HG02973 (cell line): ENCODE data around the gene DBP.
A peak's percentile ranks its signal among the peaks of the same experiment; 100 is the strongest.
"Not testable (repeated sequence)": the region's sequence is repeated elsewhere in the genome, so short reads cannot be mapped to it uniquely, and the experiment has no call there.

ENCODE experiments used
- ATAC-seq: cut with Tn5 transposase; IDR thresholded peaks from one replicate; pipeline ENCODE4 v1.9.1; 2021; ENCODE audit warnings: moderate library complexity; ENCODE audit not compliant: unreplicated experiment

Gene DBP

DNA sequence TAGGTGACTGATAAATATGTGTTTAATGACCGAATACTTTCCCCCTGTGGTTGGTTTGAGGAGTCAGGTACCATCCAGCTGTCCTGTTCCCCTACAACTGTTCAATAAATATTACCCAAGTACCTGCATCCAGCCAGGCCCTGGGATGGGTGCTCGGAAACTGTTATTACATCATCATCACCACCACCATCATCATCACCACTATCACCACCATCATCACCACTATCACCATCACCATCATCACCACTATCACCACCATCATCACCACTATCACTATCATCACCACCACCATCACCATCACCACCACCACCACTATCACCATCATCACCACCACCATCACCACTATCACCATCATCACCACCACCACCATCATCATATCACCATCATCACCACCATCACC is 31.6 kb upstream of the DBP start:
- ATAC-seq: no peak

DNA sequence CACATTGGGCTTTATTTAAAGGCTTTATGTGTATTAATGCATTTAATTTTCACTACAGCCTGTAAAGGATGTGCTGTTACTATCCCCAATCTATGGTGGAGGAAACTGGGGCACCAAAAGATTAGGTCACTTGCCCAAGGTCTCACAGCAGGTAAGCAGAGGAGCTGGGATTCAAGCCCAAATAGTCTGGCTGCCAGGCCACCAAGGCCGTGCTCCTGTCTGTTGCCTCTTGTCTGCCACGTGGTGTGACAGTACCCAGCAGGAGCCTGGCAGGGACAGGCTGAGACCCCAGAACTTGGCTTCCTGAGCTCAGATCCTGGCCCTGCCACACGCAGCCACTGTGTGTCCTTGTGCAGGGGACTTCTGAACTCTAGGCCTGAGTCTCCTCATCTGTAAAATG is 31.2 kb upstream of the DBP start:
- ATAC-seq: no peak

DNA sequence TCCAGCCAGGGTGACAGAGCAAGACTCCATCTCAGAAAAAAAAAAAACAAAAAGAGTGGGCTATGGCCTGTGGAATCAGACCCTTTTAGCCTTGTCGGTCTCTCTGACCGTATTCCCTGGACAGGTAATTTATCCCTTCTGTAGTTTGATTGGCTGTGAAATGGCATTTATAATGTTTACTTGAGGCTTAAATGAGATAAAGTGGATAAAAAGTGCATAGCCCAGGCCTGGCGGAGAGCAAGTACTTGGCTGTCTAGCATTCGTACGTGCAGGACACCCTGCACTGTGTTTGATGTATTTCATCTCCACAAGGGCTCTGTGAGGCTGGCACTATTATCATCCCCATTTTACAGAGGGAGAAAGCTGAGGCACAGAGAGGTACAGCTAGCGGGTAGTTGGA is 28.6 kb upstream of the DBP start:
- no peak for ATAC-seq

DNA sequence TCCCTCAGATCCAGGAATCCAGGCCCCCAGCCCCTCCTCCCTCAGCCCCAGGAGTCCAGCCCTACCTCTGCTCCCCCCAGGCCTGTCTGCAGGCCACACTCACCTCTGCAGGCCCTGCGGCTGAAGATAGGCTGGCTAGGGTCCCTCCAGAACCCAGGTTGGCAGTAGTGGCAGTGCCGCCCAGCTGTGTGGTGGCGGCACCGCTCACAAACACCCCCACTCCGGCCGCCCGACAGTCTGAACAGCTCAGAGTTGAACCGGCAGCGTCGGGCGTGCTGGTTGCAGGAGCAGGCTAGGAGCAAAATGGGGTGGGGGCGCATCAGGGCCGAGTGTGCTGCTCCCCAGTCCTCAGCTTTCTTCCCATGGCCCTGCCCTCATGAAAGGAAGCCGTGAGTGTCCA is 27.3 kb upstream of the DBP start:
- no peak for ATAC-seq

DNA sequence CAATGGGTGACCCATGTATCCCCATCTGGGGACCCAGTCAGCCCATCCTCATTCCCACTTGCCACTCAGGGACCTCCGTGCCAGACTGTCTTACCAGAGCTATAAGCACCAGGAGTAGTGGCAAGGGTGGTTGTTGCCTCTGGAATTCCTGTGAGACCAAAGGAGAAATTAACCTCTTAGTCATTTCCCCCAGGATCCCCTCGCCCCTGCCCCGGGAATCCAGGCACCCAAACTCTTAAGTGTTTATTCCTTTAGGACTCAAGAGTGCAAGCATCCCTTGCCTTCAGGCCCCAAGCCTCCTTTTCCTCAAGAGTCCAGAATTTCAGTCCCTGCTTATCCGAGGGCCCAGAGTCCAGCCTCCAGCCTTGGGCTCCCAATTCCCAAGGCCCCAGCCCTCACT is 26.5 kb upstream of the DBP start:
- ATAC-seq: no peak

DNA sequence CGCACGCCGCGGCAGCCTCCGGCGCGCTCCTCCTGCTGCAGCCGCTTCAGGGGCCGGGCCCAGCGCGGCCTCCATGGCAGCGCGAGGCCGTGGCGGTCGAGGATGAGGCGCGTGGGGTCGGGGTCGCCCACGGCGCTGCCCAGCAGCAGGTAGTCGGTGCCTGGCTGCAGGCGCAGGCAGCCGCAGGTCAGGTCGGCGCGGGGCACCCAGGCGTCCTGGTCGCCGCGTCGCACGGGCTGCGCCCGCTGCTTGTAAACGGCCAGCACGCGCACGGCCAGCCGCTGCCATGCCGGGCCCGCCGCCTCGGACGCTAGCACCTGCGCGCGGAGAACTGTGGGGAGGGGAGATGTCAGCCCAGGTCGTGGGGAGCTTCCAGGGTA is 24.5 kb upstream of the DBP start:
- no peak for ATAC-seq

DNA sequence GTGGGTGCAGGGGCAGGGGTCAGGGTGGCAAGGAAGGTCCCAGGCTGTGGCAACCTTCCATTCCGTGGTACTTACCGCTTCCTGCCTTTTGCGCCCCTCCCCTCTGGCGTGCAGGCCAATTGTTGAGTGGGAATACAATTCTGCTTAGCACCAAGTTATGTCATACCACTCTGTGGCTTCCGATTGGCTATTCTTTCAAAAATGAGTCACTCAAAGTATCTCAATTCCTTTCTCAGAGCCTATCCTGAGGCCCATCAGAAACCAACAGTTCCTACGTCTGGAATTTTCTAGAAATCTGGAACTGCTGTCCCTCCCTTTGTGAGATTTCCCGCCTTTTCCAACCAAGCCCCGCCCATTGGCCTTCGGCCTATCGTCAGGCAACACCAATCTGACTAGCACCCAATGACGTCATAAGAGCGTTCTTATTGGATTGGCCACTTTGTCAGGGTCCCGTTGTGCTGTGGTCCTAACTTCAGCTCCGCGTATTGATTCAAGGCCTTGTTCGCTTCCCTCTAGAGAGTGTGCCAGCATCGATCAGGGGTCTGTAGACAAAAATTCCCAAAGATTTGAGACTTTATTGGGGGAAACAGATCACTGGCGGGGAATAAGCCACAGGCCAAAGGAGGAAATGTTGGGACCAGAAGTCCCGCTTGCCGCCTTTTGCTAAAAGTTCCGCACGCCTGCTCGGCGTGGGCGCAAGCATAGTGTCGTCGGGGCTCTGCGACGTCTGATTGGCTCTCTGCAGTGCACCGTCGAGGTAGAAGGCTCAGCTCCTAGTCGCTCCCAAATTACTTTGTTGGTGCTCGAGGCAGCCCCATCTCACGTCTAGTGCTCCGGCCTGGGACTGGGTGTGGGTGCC is 23.9 kb upstream of the DBP start:
- peak; percentile 75 for ATAC-seq

DNA sequence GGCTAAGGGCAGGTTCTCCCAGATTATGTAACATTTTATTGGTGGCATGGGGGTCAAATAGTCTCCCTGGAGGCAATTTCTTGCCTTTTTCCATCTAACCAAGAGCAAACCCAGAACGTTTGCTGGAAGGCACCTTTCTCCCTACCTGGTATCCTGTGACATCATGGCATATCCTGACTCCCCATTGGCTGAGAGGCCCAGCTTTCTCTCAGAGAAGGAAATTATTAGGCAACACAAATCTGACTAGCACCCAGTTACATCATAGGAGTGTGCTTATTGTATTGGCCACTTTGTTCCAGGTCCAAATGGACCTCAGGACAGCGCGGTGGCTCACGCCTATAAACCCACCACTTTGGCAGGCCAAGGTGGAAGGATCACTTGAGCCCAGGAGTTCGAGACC is 22.6 kb upstream of the DBP start:
- no peak for ATAC-seq

DNA sequence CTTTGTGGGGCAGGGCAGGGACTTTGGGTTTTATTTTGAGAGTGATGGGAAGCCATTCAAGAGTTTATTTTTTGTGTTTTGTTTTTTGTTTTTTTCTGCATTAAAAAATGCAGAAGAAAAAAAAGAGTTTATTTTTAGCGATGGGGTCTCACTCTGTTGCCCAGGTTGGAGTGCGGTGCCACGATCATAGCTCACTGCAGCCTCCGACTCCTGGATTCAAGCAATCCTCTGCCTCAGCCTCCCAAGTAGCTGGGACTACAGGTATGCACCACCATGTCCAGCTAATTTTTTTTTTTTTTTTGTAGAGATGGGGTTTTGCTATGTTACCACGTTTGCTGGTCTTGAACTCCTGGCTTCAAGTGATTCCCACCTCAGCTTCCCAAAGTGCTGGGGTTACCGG is 21.3 kb upstream of the DBP start:
- no peak for ATAC-seq

DNA sequence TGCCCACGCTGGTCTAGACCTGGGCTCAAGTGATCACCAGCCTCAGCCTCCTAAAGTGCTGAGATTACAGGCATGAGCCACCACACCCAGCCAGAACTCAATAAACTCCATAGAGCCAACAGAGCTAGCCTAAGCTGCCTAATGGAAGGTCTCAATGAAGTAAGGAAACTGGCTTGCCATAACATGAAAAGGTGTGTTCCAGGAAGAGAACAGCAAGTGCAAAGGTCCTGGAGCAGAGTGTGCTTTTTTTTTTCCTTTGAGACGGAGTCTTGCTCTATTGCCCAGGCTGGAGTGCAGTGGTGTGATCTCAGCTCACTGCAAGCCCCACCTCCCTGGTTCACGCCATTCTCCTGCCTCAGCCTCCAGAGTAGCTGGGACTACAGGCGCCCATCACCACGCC is 20.6 kb upstream of the DBP start:
- not testable (repeated sequence) for ATAC-seq

DNA sequence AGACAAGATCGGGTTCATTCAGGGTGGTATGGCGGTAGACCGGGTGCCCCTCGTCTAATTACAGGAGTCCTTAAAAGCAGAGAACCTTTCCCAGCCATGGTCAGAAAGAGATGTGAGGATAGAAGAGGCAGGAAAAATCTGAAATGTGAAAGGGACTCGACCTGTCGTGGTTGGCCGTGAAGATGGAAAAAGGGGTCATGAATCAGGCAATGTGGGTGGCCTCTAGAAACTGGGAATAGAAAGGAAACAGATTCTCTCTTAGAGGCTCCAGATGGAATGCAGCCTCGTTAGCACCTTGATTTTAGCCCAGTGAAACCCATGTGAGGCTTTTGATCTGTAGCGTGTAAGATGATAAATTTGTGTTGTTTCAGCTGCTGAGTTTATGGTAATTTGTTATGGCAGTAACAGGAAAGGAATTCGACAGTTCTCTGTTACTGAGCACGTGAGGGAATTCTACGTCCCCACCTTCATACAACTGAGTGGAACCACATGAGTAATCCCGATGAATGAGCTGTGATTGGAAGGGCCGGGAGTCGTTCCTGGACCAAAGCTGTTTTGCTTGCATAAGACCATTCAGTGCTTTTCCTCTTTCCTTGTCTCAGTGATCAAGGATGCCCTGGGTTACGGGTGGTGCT is 19.8 kb upstream of the DBP start:
- ATAC-seq: no peak

DNA sequence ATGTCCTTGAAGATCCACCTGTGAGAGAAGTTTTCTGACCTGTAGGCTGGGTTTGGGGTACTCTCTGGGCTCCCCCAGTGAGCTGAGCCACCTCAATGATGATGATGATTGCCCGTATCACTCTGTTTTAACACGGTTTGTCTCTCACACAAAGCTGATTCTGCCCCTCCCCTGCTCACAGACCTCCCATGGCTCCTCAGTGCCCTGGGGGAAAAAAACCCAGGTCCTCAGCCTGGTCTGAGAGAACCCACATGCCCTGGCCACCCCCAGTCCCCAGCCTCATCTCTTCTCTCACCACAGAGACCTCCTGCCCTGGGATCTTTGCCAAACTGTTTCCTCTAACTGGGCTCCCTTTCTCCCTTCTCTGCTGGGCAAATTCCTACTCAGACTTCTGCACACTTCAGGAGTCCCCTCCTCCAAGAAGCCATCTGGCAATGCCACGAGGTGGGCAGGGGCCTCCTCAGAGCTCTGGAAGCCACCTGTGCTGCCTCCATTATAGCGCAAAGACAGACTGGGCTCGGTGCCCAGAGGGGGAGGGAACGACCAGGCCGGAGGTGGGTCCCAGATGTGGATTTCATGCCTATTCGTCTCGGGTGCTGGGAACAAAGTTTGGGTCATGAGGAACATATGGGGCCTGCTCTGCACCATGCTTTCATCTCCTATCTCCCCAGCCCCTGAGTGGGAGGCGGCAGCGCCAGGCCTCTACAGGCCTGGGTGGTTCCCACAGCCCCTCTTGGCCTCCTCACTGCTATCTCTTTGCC is 17.3 kb upstream of the DBP start:
- no peak for ATAC-seq

DNA sequence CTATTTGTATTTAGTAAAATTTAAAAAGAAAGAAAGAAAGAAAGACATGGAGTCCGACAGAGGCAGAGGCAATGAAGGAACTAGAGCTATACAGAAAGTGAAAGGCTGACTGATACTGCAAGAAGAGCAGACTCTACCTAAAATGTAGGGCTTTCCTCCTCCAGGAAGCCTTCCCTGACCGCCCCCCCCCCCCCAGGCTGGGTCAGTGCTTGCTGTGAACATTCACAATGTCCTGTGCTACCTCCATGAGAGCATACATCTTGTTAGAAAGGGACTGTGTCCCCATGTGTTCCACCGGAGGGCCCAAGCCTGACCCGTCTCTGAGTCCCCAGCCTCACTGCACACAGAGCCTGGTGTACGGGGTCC is 14.5 kb upstream of the DBP start:
- ATAC-seq: no peak

DNA sequence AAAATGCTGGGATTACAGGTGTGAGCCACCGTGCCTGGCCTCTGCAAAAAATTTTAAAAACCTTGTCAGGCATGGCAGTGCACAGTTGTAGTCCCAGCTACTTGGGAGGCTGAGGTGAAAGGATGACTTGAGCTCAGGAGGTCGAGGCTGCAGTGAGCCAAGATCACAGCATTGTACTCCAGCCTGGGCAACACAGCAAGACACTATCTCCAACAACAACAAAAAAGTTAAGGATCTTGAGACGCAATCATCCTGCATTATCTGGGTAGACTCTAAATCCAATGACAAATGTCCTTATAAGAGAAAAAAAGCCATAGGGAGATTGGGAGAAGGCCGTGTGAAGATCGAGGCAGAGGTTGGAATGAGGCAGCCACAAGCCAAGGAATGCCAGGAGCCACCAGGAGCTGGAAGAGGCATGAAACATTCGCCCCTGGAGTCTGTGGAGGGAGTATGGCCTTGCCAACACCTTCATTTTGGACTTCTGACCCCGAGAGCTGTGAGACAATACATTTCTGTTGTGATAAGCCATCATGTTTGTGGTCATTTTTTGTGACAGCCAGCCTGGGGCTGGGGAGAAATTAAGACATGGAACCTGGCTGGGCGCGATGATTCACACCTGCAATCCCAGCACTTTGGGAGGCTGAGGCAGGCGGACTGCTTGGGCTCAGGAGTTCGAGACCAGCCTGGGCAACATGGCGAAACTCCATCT is 13.9 kb upstream of the DBP start:
- no peak for ATAC-seq

DNA sequence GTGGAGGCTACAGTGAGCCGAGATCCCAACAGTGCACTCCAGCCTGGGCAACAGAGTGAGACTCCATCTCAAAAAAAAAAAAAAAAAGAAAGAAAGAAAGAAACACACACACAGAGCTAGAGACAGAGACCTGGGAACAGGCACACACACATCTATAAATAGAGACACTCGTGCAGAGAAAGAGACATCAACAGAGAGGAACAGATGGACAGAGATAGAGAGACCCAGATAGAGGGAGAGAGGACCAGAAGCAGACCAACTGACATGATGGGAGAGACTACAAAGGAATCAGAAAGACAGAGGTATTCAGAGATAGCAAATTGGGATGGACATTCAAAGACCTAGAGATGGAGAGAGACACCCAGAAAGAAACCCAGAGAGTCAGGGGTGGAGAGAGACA is 11.0 kb upstream of the DBP start:
- no peak for ATAC-seq

DNA sequence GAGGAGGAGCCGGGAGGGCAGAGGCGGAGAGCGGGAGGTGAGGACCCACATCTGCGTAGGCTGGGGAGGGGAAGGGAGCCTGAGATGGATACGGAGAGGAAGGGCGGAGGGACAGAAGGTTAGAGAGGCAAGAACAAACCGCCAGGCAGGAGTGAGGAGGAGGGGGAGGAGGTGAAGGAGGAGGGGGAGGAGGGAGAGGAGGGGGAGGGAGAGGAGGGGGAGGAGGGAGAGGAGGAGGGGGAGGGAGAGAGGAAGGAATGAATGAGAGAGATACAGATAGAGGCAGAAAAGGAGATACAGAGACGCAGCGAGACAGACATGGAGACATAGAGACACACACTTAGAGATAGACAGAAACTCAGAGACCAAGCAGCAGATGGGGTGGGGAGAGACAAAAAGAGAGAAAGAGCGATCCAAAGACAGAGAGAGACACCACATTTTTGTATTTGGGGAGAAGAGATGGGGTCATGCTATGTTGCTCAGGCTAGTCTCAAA is 9.6 kb upstream of the DBP start:
- ATAC-seq: no peak

DNA sequence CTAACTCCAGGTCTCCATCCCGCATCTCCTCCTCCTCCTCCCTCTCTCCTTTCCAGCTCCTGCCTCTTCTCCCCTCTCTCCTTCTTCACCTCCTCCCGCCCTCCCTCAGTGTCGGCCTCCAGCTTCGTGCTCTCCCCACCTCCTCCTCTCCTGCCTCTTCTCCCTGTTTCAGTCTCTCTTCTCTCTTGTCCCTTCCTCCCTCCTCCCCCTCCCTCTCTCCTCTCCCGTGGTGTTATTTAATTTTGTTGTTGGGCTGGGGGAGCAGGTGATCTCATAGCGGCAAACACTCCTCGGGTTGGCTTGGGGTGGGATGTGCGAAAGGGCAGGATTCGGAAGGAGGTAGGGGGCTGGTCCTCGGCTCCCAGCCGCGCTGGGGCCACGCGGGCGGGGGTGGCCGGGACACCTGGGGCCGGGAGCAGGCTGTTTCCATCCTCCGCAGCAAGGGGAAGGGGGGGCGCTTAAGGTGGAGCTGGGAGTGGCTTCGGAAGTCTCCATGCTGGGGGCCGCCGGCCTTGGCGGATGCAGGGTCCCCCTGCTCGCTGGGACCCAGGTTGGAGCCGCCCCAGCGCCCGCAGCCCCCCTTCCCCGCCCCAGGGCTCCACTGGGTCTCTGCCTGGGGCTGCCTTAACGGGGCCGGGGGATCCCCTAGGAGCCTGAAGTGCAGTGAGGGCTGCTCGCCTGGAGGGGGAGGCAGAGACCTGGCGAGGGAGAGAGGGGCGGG is 9.0 kb upstream of the DBP start, which contains the start of gene CA11:
Gene CA11, minus strand, starts transcription at position 187 of the 721 bp plus-strand sequence. CDS start 555 bp downstream, outside the sequence.
- peak; percentile 72 for ATAC-seq

DNA sequence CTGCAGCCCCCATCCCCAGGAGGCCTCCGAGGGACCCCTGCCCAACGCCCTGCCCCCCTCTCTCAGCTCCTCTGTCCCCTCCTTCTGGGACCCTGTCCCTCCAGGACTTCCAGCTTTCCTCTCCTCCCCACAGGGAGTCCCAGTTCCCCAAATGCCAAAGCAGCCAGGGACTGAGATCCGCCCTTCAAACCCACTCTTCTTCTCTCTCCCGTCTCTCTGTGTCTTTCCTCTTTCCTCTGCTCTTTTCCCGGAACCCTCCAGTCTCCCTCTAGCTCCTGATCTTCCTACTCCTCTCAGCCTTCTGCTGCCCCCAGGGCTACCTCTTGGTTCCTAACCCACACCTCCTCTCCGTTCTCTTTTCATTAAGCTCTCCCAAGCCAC is 8.4 kb upstream of the DBP start:
- ATAC-seq: no peak

DNA sequence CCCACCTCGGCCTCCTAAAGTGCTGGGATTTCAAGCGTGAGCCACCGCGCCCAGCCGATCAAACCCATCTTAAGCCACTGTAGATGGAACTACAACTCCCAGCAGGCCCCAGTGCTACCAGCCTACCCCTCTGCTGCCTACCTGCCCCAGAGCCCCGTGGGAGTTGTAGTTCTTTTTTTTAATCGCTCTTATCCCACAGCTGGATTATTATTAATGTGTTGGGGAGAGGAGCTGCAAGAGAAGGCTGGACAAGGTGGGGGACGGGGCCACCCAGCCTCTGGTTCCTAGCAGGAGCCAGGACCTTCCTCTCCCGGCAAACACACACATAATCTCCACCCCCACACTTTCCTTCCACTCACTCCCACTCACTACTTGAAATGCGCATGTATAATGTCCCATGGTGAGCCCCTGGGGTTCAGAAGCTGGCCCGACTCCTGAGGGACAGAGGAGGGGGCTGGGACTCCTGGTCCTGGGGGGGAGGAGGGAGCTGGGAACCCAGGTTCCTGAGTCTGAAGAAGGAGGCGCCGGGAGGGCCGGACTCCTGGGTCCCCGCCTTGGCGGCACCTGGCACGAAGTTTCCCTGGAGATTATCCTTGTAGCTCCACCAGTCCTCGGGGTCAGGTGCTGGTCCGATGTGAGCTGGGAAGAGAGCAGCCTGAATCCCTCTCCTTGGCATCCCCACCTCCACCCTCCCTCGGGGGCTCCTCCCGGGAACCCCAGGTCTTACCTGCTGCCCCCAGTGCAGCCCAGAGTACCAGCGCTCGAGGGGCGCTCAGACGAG is 7.8 kb upstream of the DBP start:
- ATAC-seq: no peak

DNA sequence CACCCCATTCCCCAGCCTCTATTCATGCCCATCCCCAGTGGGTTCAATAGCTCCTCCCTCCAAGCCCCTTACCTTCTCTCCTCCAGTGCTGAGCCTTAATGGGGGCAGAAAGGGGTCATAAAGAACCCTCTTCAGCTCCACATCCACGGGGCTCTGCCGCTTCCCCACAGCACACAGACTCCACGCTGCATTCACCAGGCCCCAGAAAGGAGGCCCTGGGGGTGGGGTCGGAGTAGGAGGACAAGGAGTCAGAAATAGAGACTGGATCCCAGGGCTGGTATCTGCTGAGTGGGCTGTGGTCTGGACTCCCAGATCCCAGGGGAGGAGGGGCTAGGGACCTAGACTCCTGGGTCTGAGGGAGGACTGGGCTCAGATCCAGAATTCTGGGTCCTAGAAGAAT is 7.2 kb upstream of the DBP start:
- ATAC-seq: no peak
